Activated CD8-positive, alpha-beta memory T cell treated with anti-CD3 and anti-CD28 coated beads, Interleukin-2, amount 50 U/mL, for 24 hours (primary cell): Measurements from ENCODE around the gene C1QTNF9.
"Not testable (repeated sequence)": the region's sequence is repeated elsewhere in the genome, so short reads cannot be mapped to it uniquely, and the experiment has no call there.

Experiments
- DNase-seq: peaks from one replicate; pipeline ENCODE4 v3.0.0-alpha.2; 2020; ENCODE audit errors: extremely low read depth

The C1QTNF9 gene

GRCh38 chr13:24361113-24361512 lies 51.7 kb downstream of the C1QTNF9 start:
- DNase-seq = no peak

DNA sequence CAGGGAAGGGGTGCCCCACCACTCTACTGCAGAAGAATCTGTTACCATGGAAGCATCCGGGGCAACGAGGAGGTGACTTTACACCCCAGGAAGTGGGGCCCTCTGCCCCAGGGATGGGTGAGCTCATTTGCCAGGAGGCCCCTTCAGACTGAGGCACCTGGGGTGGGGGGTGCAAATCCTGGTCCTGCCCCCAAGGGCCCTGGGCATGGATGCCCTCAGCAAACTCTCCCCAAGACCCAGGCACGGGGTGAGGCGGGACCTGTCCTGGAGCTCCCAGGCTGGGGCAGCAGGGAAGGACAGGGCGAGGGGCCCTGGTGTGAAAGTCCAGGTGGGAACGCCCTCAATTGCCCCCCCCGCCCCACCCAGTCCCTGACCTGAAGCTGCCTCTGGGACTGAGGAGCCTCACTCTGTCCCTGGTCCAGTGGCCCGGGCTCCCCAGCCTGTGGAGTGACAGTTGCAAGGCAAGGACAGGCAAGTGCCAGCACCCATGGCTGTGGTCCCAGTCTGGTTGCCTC lies 52.5 kb downstream of the C1QTNF9 start:
- no peak for DNase-seq

DNA sequence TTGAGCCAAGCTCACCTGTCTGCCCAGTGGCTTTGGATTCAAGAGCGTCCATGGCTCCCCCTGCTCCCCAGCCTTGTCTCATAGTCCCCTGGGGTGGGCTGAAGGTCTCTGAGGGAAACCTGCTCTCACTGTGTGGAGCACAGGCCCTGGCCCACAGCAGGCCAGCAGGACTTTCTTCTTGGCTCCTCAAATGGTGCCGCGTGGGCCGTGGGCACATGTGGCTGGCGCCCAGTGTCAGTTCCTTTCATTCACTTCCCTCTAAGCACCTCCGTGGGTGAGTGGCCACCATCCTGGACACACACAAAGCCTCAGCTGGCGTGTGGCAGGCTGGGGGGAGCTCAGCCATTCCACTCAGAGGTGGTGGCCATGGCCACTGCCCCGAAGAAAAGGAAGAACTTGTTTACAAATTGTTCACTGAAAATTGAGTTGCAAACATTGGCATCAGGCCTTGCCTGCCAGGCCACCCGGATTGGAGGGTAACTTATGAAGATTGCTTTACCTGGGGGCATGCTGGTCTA lies 53.1 kb downstream of the C1QTNF9 start:
- DNase-seq = no peak

- no peak for DNase-seq
Observed at GRCh38 chr13:24365191-24365590, 55.8 kb downstream of the C1QTNF9 start.

DNA sequence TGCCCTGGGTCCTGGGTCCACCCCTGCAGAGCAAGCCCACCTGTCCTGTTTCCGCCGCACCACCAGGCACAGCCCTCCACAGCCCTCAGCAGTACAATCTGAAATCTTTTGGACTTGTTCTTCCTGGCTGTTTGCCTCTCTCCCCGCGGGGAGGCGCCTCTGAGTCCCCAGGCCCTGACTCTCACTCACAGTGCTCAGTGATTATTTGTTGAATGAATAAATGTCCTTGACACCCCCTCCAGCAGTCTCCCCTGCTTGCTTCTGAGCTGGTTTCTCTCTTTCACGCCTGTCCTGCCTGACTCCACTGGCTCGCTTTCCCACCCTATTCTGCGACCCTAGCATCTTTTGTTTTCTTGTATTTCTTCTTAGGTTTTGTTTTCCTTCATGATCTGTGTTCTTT lies 56.9 kb downstream of the C1QTNF9 start:
- DNase-seq = not testable (repeated sequence)

DNA sequence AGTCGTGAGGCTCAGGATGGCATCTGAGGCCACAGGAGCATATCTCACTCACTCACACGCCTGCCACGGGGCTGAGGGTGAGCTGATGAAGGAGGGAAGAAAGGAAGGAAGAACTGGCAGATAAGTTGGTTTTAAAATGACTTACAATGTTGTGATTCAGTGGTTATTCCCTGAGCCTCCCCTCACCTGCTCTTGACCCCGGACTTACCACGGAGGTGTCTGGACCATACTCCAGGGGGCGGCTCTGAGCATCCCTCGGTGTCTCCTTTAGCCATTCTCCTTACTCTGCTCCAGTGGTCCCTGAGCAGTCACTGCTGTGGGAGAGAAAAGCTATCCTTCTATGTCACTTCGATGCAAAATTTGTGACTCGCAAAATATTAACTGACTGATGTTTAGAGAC lies 61.9 kb downstream of the C1QTNF9 start:
- DNase-seq = not testable (repeated sequence)
